Measurements from ENCODE around the gene HMG20A.
"Not testable (repeated sequence)": the region's sequence is repeated elsewhere in the genome, so short reads cannot be mapped to it uniquely, and the experiment has no call there.

Gene HMG20A

DNA sequence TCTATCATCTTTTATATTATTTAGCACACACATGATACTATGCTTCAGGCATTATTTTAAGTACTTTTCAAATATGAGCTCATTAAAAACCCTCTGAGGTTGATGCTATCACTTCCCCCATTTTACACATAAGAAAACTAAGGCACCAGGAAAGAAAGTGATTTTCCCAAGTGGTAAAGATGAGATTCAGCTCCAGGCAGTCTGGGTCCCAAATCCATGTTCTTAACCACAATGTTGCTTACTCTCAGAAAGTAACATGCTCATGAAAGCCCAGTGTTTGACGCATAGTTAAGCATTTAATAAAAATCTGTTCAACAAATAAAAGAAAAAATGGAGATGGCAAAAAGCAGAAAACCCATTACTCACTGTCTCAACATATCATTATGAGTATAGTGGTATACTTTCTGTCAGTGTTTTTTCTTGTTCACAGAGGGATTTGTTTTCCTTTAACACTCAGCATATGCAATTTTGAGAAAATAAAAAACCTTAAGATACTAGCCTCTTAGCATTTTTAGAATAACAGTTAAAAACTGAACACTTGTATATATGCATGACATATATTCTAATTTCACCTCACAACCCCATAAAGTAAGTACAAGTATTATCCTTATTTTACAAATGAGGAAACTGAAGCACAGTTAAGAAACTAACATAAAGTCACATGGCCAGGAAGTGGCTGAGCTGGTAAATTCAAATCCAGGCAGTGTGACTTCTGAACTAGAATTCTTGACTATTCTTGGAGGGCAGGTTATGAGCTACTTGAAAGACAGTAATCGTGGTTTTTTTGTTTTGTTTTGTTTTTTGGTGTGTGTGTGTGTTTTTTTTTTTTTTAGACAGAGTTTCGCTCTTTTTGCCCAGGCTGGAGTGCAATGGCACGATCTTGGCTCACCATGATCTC lies 11.2 kb upstream of the HMG20A start:
- no peak for DNase-seq

DNA sequence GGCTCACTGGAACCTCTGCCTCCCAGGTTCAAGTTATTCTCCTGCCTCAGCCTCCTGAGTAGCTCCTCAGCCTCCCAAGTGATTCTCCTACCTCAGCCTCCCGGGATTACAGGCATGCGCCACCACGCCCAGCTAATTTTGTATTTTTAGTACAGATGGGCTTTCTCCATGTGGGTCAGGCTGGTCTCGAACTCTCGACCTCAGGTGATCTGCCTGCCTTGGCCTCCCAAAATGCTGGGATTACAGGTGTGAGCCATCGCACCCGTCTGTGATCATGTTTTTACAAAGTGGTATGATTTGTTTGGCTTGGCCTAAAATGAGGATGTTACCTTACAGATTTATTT lies 10.6 kb upstream of the HMG20A start:
- DNase-seq, result not testable (repeated sequence)

DNA sequence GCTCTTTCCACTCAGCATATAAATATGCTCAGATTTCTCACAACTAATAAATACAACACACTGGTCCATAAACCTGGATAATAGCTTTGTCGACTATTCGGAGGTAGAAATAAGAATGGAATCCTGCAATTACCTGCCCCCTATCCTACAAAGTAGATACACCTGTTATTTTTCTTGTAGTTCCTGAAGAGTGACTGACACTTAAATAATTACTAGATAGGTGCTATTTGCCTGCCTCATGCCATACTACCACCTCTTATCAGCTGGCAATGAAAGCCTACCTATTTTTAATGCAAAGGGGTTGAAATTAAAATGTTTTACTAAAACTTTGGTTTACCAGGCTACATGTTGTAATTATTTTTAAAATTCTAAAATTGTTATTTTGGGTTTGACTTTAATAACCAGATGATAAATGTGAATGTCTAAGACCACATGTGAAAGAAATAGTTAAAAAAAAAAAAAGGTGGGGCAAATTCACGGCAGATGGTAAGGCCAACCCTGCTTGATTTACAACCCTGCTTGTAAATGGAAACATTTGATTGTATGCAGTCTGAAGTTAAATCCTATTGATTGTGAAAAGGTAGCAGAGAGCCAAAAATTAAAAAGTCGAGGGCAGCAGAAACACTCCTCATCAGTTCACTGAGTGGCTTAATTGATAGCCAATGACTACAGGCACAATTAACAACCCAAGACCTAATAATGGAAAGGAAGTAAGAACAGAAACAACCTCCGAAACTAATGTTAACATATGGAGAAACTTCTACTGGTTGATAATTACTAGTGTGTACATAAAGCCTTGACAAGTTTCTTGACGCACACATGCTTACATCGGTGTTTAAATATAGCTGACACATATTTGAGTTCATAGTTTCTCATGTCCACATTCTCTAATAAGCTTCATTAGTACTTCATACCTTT lies 9.7 kb upstream of the HMG20A start:
- no peak for DNase-seq

DNA sequence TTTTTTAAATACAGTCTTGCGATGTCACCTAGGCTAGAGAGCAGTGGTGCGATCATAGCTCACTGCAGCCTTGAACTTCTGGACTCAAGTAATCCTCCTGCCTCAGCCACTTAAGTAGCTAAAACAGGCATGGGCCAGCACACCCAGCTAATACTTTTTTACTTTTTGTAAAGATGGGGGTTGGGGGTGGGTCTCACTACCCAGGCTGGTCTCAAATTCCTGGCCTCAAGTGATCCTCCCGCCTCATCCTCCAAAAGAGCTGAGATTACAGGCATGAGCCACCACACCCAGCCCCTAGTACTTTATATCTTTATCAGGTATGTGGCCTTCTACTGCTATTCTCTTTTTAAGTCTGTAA lies 9.1 kb upstream of the HMG20A start:
- no peak for DNase-seq

DNA sequence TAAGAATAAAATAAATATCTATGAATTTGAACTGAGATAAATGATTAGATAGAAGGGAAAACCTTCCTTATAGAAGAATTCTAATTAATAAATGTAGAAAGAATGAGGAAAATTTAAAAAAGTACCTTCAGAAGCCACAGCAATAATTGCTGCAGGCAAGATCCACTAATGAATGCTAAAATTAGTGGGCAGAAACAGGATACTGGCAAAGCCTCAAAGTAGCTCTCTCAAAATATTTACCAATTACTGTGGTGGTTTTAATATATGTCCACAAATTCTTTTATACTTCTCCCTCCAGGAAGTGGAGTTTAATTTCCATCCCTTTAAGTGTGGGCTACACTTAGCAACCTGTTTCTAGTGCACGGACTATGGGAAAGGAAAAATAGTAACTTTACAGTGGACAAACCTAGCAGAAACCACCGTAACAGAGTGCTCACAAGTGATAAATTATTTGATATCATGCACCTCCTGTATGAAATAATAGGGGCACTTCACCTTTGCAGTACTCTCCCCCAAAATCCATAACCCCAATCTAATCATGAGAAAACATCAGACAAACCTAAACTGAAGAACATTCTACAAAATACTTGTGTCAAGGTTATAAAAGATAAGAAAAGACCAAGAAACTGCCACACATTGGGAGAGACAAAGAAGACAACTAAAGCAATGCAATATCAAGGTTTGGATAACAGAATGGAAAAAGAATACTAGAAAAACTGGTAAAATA lies 7.6 kb upstream of the HMG20A start:
- DNase-seq, result no peak

DNA sequence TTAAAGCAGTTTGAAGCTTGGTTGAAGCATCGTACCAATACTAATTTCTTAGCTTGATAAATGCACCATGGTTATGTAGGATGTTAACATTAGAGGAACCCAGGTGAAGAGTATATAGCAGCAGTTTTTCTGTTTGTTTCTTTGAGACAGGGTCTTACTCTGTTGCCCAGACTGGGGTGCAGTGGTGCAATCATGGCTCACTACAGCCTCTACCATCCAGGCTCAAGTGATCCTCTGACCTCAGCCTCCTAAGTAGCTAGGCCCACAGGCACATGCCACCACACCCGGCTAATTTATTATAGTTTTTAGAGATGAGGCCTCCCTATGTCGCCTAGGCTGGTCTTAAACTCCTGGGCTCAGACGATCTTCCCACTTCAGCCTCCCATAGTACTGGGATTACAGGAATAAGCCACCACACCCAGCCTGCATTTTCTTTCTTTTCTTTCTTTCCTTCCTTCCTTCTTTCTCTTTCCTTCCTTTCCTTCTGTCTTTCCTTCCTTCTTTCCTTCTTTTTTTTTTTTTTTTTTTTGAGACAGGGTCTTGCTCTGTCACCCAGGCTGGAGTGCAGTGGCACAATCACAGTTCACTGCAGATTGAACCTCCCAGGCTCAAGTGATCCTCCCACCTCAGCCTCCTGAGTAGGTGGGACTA lies 6.9 kb upstream of the HMG20A start:
- no peak for DNase-seq

DNA sequence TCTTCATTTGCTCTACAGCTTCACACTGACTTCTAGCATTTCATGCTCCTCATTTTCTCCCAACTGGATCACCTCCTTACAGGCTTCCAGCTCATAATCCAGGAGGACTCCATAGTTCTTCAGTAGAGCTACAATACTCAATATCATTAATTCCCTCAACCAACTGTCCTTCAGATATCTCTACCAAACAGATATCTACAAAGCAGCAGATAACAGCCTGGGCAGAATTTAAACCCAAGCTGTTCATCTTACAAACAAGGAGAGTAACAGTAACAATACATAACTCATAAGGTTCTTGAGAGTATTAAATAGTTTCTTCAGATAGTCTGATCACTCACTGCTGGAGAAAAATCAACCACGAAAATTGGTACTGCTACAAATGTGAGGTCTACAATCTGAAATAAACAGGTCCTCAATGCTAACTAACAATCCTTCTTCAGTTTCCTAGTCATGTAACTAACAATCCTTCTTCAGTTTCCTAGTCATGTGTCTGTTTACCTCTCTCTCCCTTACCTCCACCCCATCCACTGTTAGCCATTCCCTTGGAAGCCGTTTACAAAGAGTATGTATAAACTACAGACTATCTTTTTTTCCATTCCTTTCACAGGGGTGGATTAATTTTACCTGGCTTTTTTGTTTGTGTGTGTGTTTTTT lies 5.8 kb upstream of the HMG20A start:
- no peak for DNase-seq

DNA sequence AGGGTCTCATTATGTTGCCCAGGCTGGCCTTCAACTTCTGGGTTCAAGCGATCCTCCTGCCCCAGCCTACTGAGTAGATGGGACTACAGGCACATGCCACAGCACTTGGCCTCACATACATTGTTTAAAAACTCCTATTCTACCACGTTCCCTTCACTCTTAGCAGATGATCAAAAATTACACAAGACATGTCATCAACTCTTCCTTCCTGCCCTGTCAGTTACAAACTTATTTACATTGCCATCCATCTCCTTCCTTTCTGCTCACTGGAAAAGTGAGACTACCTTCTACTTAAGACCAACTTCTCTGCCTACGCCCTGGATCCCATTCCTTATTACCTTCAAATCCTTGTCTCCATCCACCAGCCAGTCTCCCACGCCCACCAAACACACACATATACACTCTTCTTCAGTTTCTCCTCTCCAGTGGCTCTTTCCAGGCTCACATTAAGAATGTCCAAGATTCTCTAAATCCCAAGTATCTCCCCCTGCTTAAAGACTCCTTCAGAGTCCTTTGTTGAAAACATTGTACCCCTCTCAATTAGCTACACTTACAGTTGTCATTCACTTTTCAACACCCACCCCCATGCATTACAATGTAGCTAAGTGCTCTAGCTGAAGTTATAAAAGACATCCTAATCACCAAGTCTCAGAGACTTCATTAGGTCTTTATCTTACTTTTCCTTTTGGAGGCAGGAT lies 5.1 kb upstream of the HMG20A start:
- DNase-seq, result no peak

DNA sequence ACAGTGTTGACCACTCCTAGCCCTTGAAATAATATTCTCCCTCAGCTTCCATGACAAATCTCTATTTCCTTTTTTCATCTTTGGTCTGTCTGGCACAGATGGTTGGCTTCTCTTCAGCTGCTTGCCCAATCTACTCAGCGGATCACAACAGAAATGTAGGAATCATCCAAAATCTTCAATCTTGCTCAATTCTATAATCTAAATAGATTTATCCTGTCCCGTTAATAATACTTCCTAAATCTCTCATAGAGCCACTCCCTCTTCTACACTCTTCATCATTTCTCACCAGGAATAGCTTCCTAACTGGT lies 4.6 kb upstream of the HMG20A start:
- peak; percentile 55 for DNase-seq

DNA sequence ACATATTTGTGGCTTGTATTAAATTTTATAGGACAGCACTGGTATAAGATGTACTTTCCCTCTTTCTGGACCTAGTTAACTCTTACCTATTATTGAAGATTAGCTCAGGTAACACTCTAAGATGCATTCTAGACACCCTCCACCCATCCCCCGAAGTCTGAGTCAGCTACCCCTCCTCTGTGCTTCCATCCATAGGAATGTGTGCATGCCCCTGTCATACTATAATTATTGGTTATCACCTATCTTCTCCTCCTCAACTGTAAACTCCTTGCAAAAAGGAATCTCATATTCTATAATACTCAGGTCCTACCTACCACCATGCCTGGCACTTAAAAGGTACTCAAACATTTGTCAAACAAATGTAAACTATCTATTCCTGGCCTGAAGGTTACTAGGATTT lies 3.7 kb upstream of the HMG20A start:
- no peak for DNase-seq

DNA sequence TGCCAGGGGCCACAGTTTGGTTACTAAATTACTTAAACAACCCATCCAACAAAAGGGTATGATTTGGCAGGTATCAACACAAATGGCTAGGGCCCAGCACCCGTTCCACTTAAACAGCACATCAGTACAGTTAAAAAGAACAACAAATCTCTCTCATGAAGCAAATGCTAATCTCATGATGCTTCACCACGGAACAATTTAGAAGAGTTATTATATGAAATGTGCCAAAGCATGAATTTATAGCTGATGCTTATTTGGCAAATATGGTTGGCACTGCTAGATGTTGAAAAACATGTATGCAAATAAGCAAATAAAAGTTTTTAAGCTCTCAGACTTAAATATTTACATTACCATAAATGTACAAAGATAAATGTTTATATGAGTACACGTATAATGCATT lies 3.1 kb upstream of the HMG20A start:
- DNase-seq, result no peak

DNA sequence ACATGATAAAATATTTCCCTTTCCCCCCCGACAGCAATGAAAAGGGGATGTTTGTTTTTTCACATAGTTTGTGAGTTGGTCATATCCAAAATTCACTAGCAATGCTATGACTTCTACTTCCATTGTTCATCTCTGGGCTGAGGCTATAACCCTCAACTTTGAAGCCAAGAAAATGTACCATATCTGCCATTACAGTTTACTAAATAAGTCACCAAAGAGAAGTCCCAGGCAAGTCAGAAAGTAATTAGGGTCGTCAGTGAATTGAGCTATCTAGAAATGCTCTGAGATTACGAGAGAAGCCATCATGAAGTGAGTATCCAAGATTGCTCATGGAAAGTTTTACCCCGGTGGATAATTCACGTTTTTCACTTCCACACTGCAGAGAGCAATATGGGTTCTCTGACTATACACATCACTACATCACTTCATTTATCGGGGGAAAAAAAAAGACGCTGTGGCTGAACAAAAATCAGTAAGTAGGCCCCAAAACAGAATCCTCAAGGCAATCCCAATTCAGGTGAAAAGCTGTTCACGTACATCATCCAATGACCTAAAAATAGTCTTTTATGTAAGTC lies 2.2 kb upstream of the HMG20A start:
- no peak for DNase-seq

DNA sequence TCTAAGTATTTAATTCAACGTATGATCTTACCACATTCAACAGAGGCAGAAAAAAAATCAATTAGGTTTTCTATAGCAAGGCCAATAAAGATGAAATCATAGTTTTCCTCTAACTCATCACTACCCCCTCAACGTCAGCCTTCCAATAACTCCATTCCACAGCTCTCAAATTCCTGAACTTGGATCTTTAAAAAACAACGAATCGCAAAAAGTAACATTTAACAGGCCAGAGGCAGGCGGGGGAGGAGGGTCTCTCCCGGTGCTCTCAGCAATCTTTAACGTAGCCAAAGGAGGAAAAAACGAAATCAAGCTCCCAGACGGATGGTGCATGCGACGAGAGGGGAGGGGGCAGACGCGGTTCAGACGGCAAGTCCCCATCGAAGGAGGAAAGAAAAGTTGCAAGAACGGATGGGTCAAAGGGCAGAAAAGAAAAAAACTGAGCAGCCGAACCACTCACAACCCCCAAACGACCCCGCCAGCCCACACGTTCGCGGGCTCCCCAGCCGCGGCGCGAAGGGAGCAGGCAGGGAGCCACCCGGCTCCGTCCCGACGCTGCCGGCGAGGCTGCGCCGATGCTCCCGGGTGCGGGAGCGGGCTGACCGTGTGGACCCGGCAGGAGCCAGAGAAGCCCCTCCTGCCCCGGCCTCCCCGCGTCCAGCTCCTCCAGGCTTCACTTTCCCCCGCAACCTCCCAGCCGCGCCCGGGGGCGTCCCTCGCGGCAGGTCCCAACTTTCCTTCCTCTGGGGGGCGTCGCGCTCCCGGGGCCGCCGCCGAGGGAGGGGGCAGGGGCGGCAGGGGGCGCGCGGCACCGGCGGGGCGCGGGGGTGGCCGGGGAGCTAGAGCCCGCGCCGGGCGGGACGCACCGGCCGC lies 1.5 kb upstream of the HMG20A start:
- DNase-seq, result no peak

DNA sequence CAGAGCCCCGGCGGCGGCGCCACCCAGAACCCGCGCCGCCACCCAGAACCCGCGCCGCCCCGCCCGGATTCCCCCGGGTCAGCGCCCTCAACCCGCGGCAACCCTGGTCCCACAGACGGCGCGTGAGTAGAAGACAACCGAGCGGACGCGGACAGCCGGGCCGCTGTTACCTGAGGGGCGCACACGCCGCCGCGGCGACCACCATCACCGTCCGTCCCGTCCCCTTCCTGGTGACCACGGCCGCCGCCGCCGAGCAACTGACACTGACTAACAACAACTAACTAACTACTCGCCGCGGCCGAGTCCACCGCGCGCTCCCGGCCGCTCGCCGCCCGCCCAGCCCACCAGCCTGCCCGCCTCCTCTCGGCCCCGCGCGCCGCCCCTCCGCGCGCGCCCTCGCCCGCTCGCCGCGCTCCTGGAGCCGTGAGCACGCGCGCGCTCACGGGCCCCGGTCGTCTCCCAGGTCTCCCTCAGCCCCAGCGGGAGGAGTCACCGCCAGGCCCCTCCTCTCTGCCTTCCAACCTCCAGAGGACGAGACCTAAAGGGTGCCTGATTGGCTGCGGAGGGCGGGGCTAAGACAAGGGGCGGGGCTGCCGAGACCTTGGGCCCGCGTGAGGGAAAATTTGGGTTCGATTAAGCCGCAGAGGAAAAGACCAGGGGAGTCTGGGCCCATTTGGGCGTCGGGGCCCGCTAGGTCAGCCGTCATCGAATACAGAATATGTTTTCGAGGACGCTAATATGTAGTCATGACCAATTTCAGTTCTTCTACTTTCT lies 665 bp upstream of the HMG20A start, which contains the start of gene PEAK1:
Gene PEAK1 (minus strand): TSS at position 269 of the 774 bp plus-strand sequence. CDS start 238,178 bp downstream, outside the sequence.
- DNase-seq, result peak; percentile 100

DNA sequence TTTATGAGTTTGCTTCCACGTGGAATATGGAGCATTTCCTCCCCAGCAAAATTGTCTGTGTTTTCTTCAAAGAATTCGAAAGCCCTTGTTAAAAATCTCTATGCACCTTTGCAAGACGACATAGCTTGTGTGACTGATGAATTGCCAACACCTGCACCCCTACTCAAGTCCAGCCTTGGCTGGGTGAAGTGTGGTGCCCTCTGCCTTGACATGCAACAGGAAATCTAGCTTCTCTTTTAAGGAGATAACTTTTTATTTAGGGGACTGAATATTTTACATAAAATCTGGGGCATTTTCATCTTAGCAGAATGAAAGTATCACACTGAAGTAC lies 647 bp downstream of the HMG20A start:
- no peak for DNase-seq

DNA sequence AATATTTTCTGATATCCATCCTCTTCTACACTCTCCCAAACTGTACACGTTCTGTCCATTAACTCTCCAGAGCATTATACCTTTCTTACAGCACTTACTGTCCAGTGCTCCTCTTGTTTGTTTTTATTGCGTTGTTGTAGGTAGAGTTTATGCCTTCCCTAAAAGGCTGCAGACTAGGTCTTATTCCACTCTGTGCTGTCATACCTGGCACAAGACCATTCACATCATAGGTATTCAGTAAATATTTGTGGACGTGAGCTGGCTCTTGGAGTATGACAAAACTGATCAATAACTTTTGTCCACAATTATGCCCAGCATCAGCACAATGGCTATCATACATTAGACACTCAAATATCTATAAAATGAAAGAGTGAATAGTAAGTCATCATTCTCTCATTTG lies 4.4 kb downstream of the HMG20A start:
- DNase-seq, result no peak

DNA sequence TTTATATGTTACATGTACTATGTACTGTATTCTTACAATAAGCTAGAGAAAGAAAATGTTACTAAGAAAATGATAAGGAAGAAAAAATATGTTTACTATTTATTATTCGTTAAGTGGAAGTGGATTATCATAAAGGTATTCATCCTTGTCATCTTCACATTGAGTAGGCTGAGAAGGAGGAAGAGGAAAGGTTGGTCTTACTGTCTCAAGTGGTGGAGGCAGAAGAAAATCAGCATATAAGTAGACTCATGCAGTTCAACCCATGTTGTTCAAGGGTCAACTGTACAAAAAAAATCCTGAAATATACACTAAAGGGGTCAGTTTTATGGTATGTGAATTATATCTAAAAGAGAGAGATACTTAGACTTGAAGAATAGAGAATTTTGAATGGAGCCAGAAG lies 5.7 kb downstream of the HMG20A start:
- DNase-seq, result no peak

DNA sequence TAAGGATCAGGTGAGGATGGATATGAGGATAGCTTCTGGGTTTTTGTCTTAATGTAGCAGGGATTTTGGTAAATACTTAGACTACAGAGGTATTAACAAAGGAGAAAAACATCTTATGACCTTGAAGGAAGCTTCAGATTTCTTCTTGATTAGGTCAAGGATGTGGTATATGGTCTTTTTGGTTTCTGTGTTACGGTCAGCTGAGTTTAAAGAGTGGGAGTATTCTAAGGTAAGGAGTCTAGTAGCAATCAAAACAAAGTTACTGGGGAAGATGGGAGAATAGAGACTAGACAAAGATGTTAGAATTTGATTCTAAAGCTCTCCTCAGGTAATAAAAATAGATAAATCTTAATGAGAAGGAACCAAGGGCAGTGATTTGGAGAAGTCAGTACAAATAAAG lies 6.2 kb downstream of the HMG20A start:
- no peak for DNase-seq

DNA sequence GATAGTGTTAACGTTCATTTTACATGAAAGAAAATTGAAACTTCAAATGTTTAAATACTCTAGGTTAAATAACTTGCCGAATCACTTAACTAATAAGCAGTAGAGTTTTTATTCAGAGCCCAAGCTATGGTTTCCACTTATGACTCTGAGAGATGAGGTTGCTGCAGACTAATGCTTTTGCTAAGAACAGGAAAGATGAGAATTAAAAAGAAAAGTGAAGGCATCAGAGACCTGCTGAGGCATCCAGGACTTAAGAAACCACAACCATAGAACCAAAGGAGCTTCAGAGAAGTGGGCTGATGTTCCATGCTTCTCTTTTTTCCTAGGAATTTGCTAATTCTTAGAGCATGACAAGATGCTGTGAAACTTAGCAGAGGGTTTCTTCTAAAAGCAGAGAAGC lies 9.5 kb downstream of the HMG20A start:
- DNase-seq, result no peak

DNA sequence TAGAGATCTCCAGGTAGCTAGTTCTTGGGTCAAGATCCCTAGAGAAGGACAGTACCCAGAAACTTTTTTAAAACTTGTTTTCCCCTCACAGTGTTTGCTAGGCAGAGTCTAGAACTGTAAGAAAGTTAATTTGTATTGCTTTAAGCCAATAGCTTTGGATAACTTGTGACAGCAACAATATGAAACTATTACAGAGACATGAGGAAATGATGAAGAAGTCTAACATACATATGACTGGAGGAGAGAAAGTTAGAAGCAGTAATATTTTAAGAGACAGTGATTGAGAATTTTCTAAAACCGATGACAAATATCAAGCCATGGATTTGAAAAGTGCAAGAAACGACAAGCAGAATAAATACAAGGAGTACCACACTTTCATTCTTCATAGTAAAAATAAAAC lies 10.0 kb downstream of the HMG20A start:
- no peak for DNase-seq
